Measurements from ENCODE around the gene TET2.
"Not testable (repeated sequence)": the region's sequence is repeated elsewhere in the genome, so short reads cannot be mapped to it uniquely, and the experiment has no call there.

The TET2 gene

GRCh38 chr4:105288121-105288520, 141.4 kb downstream of the TET2 start:
- TF ChIP-seq, protein P1, sequence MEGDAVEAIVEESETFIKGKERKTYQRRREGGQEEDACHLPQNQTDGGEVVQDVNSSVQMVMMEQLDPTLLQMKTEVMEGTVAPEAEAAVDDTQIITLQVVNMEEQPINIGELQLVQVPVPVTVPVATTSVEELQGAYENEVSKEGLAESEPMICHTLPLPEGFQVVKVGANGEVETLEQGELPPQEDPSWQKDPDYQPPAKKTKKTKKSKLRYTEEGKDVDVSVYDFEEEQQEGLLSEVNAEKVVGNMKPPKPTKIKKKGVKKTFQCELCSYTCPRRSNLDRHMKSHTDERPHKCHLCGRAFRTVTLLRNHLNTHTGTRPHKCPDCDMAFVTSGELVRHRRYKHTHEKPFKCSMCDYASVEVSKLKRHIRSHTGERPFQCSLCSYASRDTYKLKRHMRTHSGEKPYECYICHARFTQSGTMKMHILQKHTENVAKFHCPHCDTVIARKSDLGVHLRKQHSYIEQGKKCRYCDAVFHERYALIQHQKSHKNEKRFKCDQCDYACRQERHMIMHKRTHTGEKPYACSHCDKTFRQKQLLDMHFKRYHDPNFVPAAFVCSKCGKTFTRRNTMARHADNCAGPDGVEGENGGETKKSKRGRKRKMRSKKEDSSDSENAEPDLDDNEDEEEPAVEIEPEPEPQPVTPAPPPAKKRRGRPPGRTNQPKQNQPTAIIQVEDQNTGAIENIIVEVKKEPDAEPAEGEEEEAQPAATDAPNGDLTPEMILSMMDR (IDR thresholded peaks at IDR 0.05; ENCODE audit: borderline replicate concordance, control extremely low read depth, extremely low read depth, insufficient read depth, missing control alignments): no peak
- in situ Hi-C loops (cut with MboI; ENCODE audit: low sequenced_read_pairs, unreplicated experiment): no loop called here
- no peak for DNase-seq (ENCODE audit: low spot score)

DNA sequence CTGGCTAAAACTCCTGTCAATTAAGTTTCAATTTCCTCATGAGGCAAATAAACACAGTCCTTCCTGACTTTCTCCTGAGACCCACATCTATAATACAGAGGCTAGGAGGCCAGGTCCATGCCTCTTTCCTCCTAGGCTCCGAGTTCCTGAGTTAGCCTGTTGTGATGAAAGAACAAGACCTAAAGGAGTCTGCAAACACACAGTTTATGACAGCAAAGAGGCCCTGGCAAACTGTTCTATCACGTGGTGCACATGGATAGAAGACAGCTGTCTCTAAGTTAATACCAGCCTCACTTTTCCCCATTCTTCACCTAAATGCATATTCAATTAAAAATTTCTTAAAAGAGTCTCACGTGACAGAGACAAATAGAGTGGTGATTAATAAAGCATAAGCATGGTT, 145.2 kb downstream of the TET2 start:
- DNase-seq (ENCODE audit: low spot score): no peak
- TF ChIP-seq, protein P1 (IDR thresholded peaks at IDR 0.05; ENCODE audit: borderline replicate concordance, control extremely low read depth, extremely low read depth, insufficient read depth, missing control alignments): no peak
- in situ Hi-C loops (cut with MboI; ENCODE audit: low sequenced_read_pairs, unreplicated experiment): no loop called here

DNA sequence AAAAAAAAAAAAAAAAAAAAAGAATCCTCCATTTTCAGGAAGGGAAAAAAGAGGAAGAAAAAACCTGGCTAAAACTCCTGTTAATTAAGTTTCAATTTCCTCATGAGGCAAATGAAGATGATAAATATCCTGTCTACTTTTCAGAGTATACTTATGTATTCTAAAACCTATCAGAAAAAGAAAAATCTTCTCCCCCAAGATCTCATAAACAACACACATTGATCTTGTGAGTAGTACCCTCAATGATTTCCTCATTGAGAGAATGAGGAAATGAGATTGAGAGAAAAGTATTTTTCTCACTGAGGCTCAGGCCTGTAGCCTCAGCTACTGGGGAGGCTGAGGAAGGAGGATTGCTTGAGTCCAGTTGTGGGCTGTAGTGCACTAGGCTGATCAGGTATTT, 146.7 kb downstream of the TET2 start:
- in situ Hi-C loops (cut with MboI; ENCODE audit: low sequenced_read_pairs, unreplicated experiment): no loop called here
- TF ChIP-seq, protein P1 (IDR thresholded peaks at IDR 0.05; ENCODE audit: borderline replicate concordance, control extremely low read depth, extremely low read depth, insufficient read depth, missing control alignments): no peak
- no peak for DNase-seq (ENCODE audit: low spot score)

DNA sequence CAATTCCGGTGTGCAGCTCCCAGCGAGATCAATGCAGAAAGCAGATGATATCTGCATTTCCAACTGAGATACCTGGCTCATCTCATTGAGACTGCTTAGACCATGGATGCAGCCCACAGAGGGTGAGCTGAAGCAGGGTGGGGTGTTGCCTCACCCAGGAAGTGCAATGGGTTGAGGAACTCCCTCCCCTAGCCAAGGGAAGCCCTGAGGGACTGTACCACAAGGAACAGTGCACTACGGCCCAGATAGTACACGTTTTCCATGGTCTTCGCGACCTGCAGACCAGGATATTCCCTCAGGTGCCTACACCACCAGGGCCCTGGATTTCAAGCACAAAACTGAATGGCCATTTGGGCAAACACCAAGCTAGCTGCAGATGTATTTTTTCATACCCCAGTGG, 150.0 kb downstream of the TET2 start:
- in situ Hi-C loops (cut with MboI; ENCODE audit: low sequenced_read_pairs, unreplicated experiment): no loop called here
- DNase-seq (ENCODE audit: low spot score): no peak
- TF ChIP-seq, protein P1 (IDR thresholded peaks at IDR 0.05; ENCODE audit: borderline replicate concordance, control extremely low read depth, extremely low read depth, insufficient read depth, missing control alignments): no peak

GRCh38 chr4:105299027-105299426, 152.4 kb downstream of the TET2 start:
- in situ Hi-C loops (cut with MboI; ENCODE audit: low sequenced_read_pairs, unreplicated experiment); DNase-seq (ENCODE audit: low spot score): not testable (repeated sequence)

GRCh38 chr4:105304085-105304484, 157.4 kb downstream of the TET2 start:
- DNase-seq (ENCODE audit: low spot score): no peak
- TF ChIP-seq, protein P1 (IDR thresholded peaks at IDR 0.05; ENCODE audit: borderline replicate concordance, control extremely low read depth, extremely low read depth, insufficient read depth, missing control alignments): no peak
- in situ Hi-C loops (cut with MboI; ENCODE audit: low sequenced_read_pairs, unreplicated experiment): no loop called here

GRCh38 chr4:105305019-105305836, 158.6 kb downstream of the TET2 start:
- TF ChIP-seq, protein P1 (IDR thresholded peaks at IDR 0.05; ENCODE audit: borderline replicate concordance, control extremely low read depth, extremely low read depth, insufficient read depth, missing control alignments): no peak
- in situ Hi-C loops (cut with MboI; ENCODE audit: low sequenced_read_pairs, unreplicated experiment): no loop called here
- no peak for DNase-seq (ENCODE audit: low spot score)

Measured in GM13976 (cell line).